GM23248 (cell line): ENCODE measurements around the gene KRTAP5-6. TPM values are rescaled to one million over a fixed set of nuclear protein-coding genes. Genes with fewer than 3 reads are reported as not detected.

Source experiments
- DNase-seq: peaks from one replicate; pipeline ENCODE4 v3.0.0-alpha.2; 2015
- H2AFZ ChIP-seq: fragments of 200-600 bp; sonication (generic); 2 replicates; pipeline ENCODE4 v1.6.1; 2016; ENCODE audit warnings: antibody characterized with exemption
- H3F3A ChIP-seq: fragments of 200-600 bp; sonication (generic); 2 replicates; pipeline ENCODE4 v1.6.1; 2016; ENCODE audit warnings: mild to moderate bottlenecking, antibody characterized with exemption, mixed run types; ENCODE audit not compliant: insufficient read depth
- H3K27ac ChIP-seq: fragments of 200-600 bp; sonication (generic); 2 replicates; pipeline ENCODE4 v1.5.1; 2016; ENCODE audit warnings: mild to moderate bottlenecking
- H3K27me3 ChIP-seq: fragments of 200-600 bp; sonication (generic); replicated peaks from 2 replicates; pipeline ENCODE4 v1.6.1; 2016; ENCODE audit warnings: mild to moderate bottlenecking; ENCODE audit not compliant: insufficient read depth
- H3K36me3 ChIP-seq: fragments of 200-600 bp; sonication (generic); 2 replicates; pipeline ENCODE4 v1.6.1; 2016; ENCODE audit warnings: low read depth, mild to moderate bottlenecking
- H3K4me1 ChIP-seq: fragments of 200-600 bp; sonication (generic); 2 replicates; pipeline ENCODE4 v1.6.1; 2016; ENCODE audit warnings: mild to moderate bottlenecking; ENCODE audit not compliant: insufficient read depth
- H3K4me2 ChIP-seq: fragments of 200-600 bp; sonication (generic); one replicate; pipeline ENCODE4 v1.6.1; 2016; ENCODE audit warnings: mild to moderate bottlenecking; ENCODE audit not compliant: unreplicated experiment
- H3K4me3 ChIP-seq: fragments of 200-600 bp; sonication (generic); 2 replicates; pipeline ENCODE4 v1.5.1; 2016; ENCODE audit warnings: mild to moderate bottlenecking
- H3K79me2 ChIP-seq: fragments of 200-600 bp; sonication (generic); 2 replicates; pipeline ENCODE4 v1.6.1; 2016; ENCODE audit warnings: mild to moderate bottlenecking; ENCODE audit not compliant: insufficient read depth
- H3K9ac ChIP-seq: fragments of 200-600 bp; sonication (generic); 2 replicates; pipeline ENCODE4 v1.6.1; 2016; ENCODE audit warnings: mild to moderate bottlenecking
- H3K9me2 ChIP-seq: fragments of 200-600 bp; sonication (generic); 2 replicates; pipeline ENCODE4 v1.6.1; 2016; ENCODE audit warnings: mixed run types, mild to moderate bottlenecking, moderate library complexity; ENCODE audit not compliant: insufficient read depth
- H3K9me3 ChIP-seq: fragments of 200-600 bp; sonication (generic); one replicate; pipeline ENCODE4 v1.6.1; 2017; ENCODE audit warnings: low read depth
- H4K20me1 ChIP-seq: fragments of 200-600 bp; sonication (generic); 2 replicates; pipeline ENCODE4 v1.6.0; 2016; ENCODE audit not compliant: insufficient read depth
- EZH2 ChIP-seq: fragments of 200-600 bp; sonication (generic); IDR thresholded peaks from 2 replicates; pipeline ENCODE4 v1.6.1; 2018; ENCODE audit warnings: antibody characterized with exemption, mild to moderate bottlenecking; ENCODE audit not compliant: insufficient read depth, poor library complexity, severe bottlenecking
- EZH2phosphoT487 ChIP-seq: fragments of 200-600 bp; sonication (generic); IDR thresholded peaks from 2 replicates; pipeline ENCODE4 v1.6.1; 2018; ENCODE audit warnings: antibody characterized with exemption, moderate library complexity, mild to moderate bottlenecking, low read depth; ENCODE audit not compliant: insufficient read depth
- WGBS, 2 experiments: methylation state at CpG; one replicate each; pipeline ENCODE4 v1.1.6; 2015 to 2017; ENCODE audit warnings: low lambda C conversion rate in 2 of 2, low coverage in 1 of 2; ENCODE audit errors: missing lambda C conversion rate in 2 of 2; 5-methylcytosine and 5-hydroxymethylcytosine counted together
- in situ Hi-C: fragments of 300-500 bp; cut with MboI; formaldehyde crosslinking; loops from 2 replicates; pipeline ENCODE4 v1.15.0; 2020
- polyA plus RNA-seq: library from polyadenylated mRNA; unstranded; fragments of >200 nt; fragmentation: Nextera tagmentation; extraction: Ambion mirVana; gene quantifications from 2 replicates; pipeline ENCODE4 v1.2.1, GENCODE V29; 2016
- total RNA-seq: library from RNA; depleted of rRNA; stranded (reverse); fragments of >200 nt; shearing (Covaris generic); gene quantifications from 2 replicates; pipeline ENCODE4 v1.2.3, GENCODE V29; 2014

The KRTAP5-6 gene
- total and polyA plus RNA-seq, 2 experiments from 2014 or later = not detected

- Histone ChIP-seq H3K79me2 (no peaks in the 10 kb centered on the region), H3F3A (no peaks in the 10 kb centered on the region), H3K9me3 (no peaks in the 10 kb centered on the region), H3K4me2 (no peak overlapping the region), H2AFZ (no peak overlapping the region), H3K4me1 (no peaks in the 10 kb centered on the region), H3K36me3 (no peaks in the 10 kb centered on the region), H3K4me3 (no peak overlapping the region), H3K27me3 (peaks cover 81% of the 10 kb centered on the region), H3K9me2 (no peaks in the 10 kb centered on the region), H4K20me1 (no peaks in the 10 kb centered on the region), H3K9ac (no peak overlapping the region), H3K27ac (no peak overlapping the region)
- WGBS, 2 experiments = 8 to 9% methylated on average over 4 of the region's 4 CpGs
- DNase-seq = no peak
- TF ChIP-seq EZH2 = no peak
- TF ChIP-seq EZH2phosphoT487 = no peak
- in situ Hi-C loops = loop anchor here (25.0 kb wide), 1 partner anchor 455 kb away; the partner anchor contains the start of genes INS and TH
Measured at GRCh38 chr11:1707751-1708150, 10.8 kb downstream of the KRTAP5-6 start.

DNA sequence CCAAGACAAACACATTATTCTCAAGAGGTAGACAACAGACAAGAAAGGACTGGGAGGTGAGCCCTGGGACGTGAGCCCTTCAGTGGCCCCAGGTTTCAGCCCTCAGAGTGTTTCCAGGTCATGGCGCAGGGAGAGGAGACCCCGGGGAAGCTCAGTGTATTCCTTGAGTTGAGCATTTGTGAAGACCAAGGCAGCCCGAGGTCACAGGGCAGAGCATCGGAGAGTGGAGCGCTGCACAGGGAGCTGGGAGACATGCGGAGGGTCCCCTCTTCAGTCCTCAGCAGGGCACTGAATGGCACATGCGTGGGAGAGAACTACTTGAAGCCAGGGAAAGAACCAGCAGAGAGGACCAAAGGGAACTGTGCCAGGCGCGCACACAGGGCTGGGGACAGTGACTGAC, 11.7 kb downstream of the KRTAP5-6 start:
- no peaks in the 10 kb centered on the region for H3K9me2 ChIP-seq
- no peaks in the 10 kb centered on the region for H4K20me1 ChIP-seq
- H3K27me3 ChIP-seq = peaks cover 80% of the 10 kb centered on the region
- H3K4me1 ChIP-seq = no peaks in the 10 kb centered on the region
- no peak for DNase-seq
- H3K4me3 ChIP-seq = no peak overlapping the region
- no peaks in the 10 kb centered on the region for H3F3A ChIP-seq
- no peaks in the 10 kb centered on the region for H3K36me3 ChIP-seq
- 65 to 72% methylated on average over 9 to 10 of the region's 10 CpGs for WGBS, 2 experiments
- no peaks in the 10 kb centered on the region for H3K9me3 ChIP-seq
- in situ Hi-C loops = loop anchor here (25.0 kb wide), 1 partner anchor 454 kb away; the partner anchor contains the start of genes INS and TH
- no peak overlapping the region for H3K9ac ChIP-seq
- H2AFZ ChIP-seq = no peak overlapping the region
- no peak overlapping the region for H3K4me2 ChIP-seq
- no peak for TF ChIP-seq EZH2
- no peak for TF ChIP-seq EZH2phosphoT487
- no peaks in the 10 kb centered on the region for H3K79me2 ChIP-seq
- H3K27ac ChIP-seq = no peak overlapping the region

DNA sequence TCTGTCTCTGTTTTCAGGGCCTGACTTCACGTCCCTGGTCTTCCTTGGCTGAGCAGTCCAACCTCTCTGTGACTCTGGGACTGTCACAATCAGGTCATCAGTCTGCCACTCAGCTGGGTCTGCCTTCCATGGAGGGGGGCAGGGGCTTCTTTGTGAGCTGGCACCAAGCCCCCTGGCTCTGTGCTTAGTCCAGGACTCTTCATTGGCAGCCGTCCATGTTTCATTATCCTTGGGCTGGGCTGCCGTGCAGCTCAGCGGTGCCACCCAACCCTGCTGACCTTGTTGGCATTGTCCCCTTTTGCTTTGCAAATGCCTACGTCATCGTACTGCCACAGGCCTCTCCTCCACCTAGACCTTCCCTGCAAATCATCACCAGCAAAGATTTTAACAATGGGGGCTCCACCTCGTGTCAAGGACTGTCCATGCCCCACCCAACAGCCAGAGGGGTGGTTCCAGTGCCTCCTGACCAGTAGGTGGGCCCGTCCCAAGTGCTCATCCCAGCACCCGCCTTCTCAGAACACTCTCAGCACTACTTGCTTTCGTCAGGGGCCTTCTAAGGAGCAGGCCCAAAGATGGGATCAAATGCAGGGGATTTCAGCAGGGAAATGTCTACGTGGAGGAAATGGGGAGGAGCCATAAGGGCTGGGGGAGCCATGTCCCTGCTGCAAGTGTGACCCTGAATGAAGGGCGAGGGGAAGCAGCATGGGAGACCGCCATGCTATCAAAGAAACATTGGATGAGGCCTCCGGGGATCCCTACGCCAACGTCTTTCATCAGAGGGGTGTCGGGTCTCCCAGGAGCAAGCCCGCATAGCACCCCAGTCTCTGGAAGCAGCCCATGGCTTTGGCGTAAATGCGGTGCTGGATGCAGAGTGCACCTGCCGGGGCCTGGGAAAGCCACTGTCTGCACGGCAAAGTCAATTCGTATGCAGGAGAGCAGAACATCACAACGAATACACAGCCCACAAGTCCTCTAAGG, 18.2 kb downstream of the KRTAP5-6 start:
- Histone ChIP-seq H3K27ac (no peak overlapping the region), H3K9me2 (no peaks in the 10 kb centered on the region), H3K4me2 (no peak overlapping the region), H3K4me1 (no peaks in the 10 kb centered on the region), H3K4me3 (no peak overlapping the region), H4K20me1 (no peaks in the 10 kb centered on the region), H3K9ac (no peak overlapping the region), H3K36me3 (no peaks in the 10 kb centered on the region), H3K27me3 (peaks cover 50% of the 10 kb centered on the region), H2AFZ (no peak overlapping the region), H3F3A (no peaks in the 10 kb centered on the region), H3K9me3 (no peaks in the 10 kb centered on the region), H3K79me2 (no peaks in the 10 kb centered on the region)
- 62 to 67% methylated on average over 24 of the region's 24 CpGs for WGBS, 2 experiments
- in situ Hi-C loops = loop anchor here (25.0 kb wide), 1 partner anchor 447 kb away; the partner anchor contains the start of genes INS and TH
- no peak for DNase-seq
- TF ChIP-seq EZH2phosphoT487 (no peak), EZH2 (no peak)

DNA sequence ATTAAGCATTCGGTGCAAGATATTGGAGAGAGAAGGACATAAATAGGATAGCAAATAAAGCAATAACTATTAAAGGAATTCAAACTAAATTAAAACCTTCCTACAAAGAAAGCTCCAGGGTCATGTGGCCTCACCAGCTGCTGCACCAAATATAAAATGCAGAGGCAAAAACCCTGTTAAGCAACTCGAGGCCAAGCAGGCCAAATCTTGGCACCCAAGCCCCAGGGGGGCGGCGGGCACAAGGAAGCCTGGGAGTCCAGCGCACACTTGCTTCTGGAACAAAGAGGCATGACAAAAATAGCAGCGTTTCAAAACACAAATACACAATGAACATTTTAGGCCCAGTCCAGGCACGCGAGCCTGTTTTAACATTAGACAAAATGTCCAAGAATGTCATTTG, 20.8 kb downstream of the KRTAP5-6 start:
- WGBS, 2 experiments = 27 to 40% methylated on average over 8 of the region's 8 CpGs
- H3K9ac ChIP-seq = no peak overlapping the region
- no peaks in the 10 kb centered on the region for H3K36me3 ChIP-seq

More for the DNA sequence above, 20.8 kb downstream of the KRTAP5-6 start:
- H2AFZ ChIP-seq = no peak overlapping the region
- H3K4me2 ChIP-seq = no peak overlapping the region
- no peaks in the 10 kb centered on the region for H3K9me2 ChIP-seq
- in situ Hi-C loops = loop anchor here (25.0 kb wide), 1 partner anchor 445 kb away; the partner anchor contains the start of genes INS and TH
- H3K9me3 ChIP-seq = no peaks in the 10 kb centered on the region
- no peaks in the 10 kb centered on the region for H3F3A ChIP-seq
- TF ChIP-seq EZH2phosphoT487 = no peak
- no peak for TF ChIP-seq EZH2
- no peak overlapping the region for H3K27ac ChIP-seq
- H3K4me1 ChIP-seq = no peaks in the 10 kb centered on the region
- no peak overlapping the region for H3K4me3 ChIP-seq
- H3K79me2 ChIP-seq = no peaks in the 10 kb centered on the region
- DNase-seq = no peak
- H3K27me3 ChIP-seq = peaks cover 41% of the 10 kb centered on the region
- no peaks in the 10 kb centered on the region for H4K20me1 ChIP-seq
